ENCODE data around the gene ANKRD63. TPM values are rescaled to one million over a fixed set of nuclear protein-coding genes. Genes with fewer than 3 reads are reported as not detected.

ANKRD63 gene
- total RNA-seq, 2 donors from 2014 or later, result not detected

- no peak for TF ChIP-seq POLR2A (IDR thresholded peaks at IDR 0.05)
- TF ChIP-seq CTCF (IDR thresholded peaks at IDR 0.05), result no peak
- peaks cover 32% of the 10 kb centered on the region for H3K4me1 ChIP-seq
- no peaks in the 10 kb centered on the region for H3K36me3 ChIP-seq (replicated peaks in 1 of 2; ENCODE audit: insufficient read depth in 1 of 2, low read depth in 2 of 2)
- peaks cover 0 to 8% of the 10 kb centered on the region in 2 donors for H3K27me3 ChIP-seq
- no peak overlapping the region for H3K4me3 ChIP-seq
- DNase-seq (no peak), ATAC-seq (no peak)
- 62 to 77% methylated on average over 9 to 12 of the region's 12 CpGs for WGBS, 2 donors
- intact Hi-C loops (cut with DNase I), result no loop called here
- no peak overlapping the region for H3K27ac ChIP-seq
- no peaks in the 10 kb centered on the region for H3K9me3 ChIP-seq
Observed at GRCh38 chr15:40290545-40290917, 7.7 kb upstream of the ANKRD63 start.

GRCh38 chr15:40289140-40289775, 6.4 kb upstream of the ANKRD63 start:
- intact Hi-C loops (cut with DNase I), result no loop called here
- peaks cover 31% of the 10 kb centered on the region for H3K4me1 ChIP-seq
- H3K9me3 ChIP-seq, result no peaks in the 10 kb centered on the region
- DNase-seq (peak; percentile 78 to 93 (median 88)), ATAC-seq (peak; percentile 80)
- H3K36me3 ChIP-seq (replicated peaks in 1 of 2; ENCODE audit: insufficient read depth in 1 of 2, low read depth in 2 of 2), result no peaks in the 10 kb centered on the region
- no peak overlapping the region for H3K4me3 ChIP-seq
- TF ChIP-seq CTCF (IDR thresholded peaks at IDR 0.05) (peak in 4 of 7 experiments; percentile 26 to 49 (median 41)), POLR2A (IDR thresholded peaks at IDR 0.05) (no peak)
- H3K27ac ChIP-seq, result no peak overlapping the region
- H3K27me3 ChIP-seq, result peaks cover 0 to 8% of the 10 kb centered on the region in 2 donors
- 31 to 37% methylated on average over 5 to 6 of the region's 6 CpGs for WGBS, 2 donors

GRCh38 chr15:40287968-40288367, 5.1 kb upstream of the ANKRD63 start:
- DNase-seq (no peak), ATAC-seq (no peak)
- WGBS, 2 donors, result 84 to 93% methylated on average over 4 of the region's 4 CpGs
- no peaks in the 10 kb centered on the region for H3K9me3 ChIP-seq
- H3K4me3 ChIP-seq, result no peak overlapping the region
- H3K27ac ChIP-seq, result no peak overlapping the region
- TF ChIP-seq CTCF (IDR thresholded peaks at IDR 0.05) (no peak), POLR2A (IDR thresholded peaks at IDR 0.05) (no peak)
- no peaks in the 10 kb centered on the region for H3K36me3 ChIP-seq (replicated peaks in 1 of 2; ENCODE audit: insufficient read depth in 1 of 2, low read depth in 2 of 2)
- H3K27me3 ChIP-seq, result peaks cover 0 to 16% of the 10 kb centered on the region in 2 donors
- intact Hi-C loops (cut with DNase I), result no loop called here
- H3K4me1 ChIP-seq, result peaks cover 35% of the 10 kb centered on the region

GRCh38 chr15:40287505-40287904, 4.6 kb upstream of the ANKRD63 start:
- no peaks in the 10 kb centered on the region for H3K9me3 ChIP-seq
- H3K36me3 ChIP-seq (replicated peaks in 1 of 2; ENCODE audit: insufficient read depth in 1 of 2, low read depth in 2 of 2), result no peaks in the 10 kb centered on the region
- ATAC-seq (no peak), DNase-seq (no peak)
- intact Hi-C loops (cut with DNase I), result no loop called here
- TF ChIP-seq POLR2A (IDR thresholded peaks at IDR 0.05) (no peak), CTCF (IDR thresholded peaks at IDR 0.05) (no peak)
- H3K4me3 ChIP-seq, result no peak overlapping the region
- peaks cover 0 to 19% of the 10 kb centered on the region in 2 donors for H3K27me3 ChIP-seq
- H3K27ac ChIP-seq, result no peak overlapping the region
- WGBS, 2 donors, result 91% methylated on average over 3 of the region's 3 CpGs
- peaks cover 40% of the 10 kb centered on the region for H3K4me1 ChIP-seq

GRCh38 chr15:40286794-40287193, 3.9 kb upstream of the ANKRD63 start:
- peaks cover 47% of the 10 kb centered on the region for H3K4me1 ChIP-seq
- intact Hi-C loops (cut with DNase I), result no loop called here
- ATAC-seq (no peak), DNase-seq (no peak)
- no peaks in the 10 kb centered on the region for H3K36me3 ChIP-seq (replicated peaks in 1 of 2; ENCODE audit: insufficient read depth in 1 of 2, low read depth in 2 of 2)
- no peaks in the 10 kb centered on the region for H3K9me3 ChIP-seq
- H3K4me3 ChIP-seq, result no peak overlapping the region
- TF ChIP-seq POLR2A (IDR thresholded peaks at IDR 0.05) (no peak), CTCF (IDR thresholded peaks at IDR 0.05) (no peak)
- H3K27ac ChIP-seq, result no peak overlapping the region
- peaks cover 0 to 16% of the 10 kb centered on the region in 2 donors for H3K27me3 ChIP-seq
- WGBS, 2 donors, result 90 to 94% methylated on average over 3 to 5 of the region's 7 CpGs
